H1 (cell line): ENCODE measurements around the gene MPHOSPH9. TPM values are rescaled to one million over a fixed set of nuclear protein-coding genes. Genes with fewer than 3 reads are reported as not detected.

ENCODE experiments used
- CTCF ChIA-PET: fragments of 300-600 bp; sonication (Branson Sonifier 250); formaldehyde crosslinking; loops from one replicate; lab custom pipeline; 2021; ENCODE audit not compliant: partially characterized antibody; lab: Charles Lee
- POLR2A ChIA-PET: fragments of 300-600 bp; sonication (Branson Sonifier 250); formaldehyde crosslinking; loops from one replicate; lab custom pipeline; 2021; ENCODE audit warnings: inconsistent platforms; ENCODE audit not compliant: partially characterized antibody; lab: Charles Lee
- DNase-seq, 2 experiments: peaks; one replicate each; pipeline versions ENCODE4 v3.0.0 to v3.0.0-alpha.2; 2010 to 2022; ENCODE audit warnings: low spot score in 2 of 2, low read depth in 1 of 2, mixed read lengths in 1 of 2
- FAIRE-seq: peaks from 2 replicates; lab custom pipeline; 2011; peaks lifted over from hg19 to GRCh38; lab: Jason Lieb, UNC
- H2AFZ ChIP-seq: 2 replicates; pipeline ENCODE4 v1.8.1; 2012; ENCODE audit warnings: low read length, inconsistent platforms
- H2AK5ac ChIP-seq: 2 replicates; pipeline ENCODE4 v1.6.1; 2013; ENCODE audit warnings: low read depth, low read length
- H2BK120ac ChIP-seq: replicated peaks from 2 replicates; pipeline ENCODE3; 2013; ENCODE audit warnings: low read depth, low read length, inconsistent platforms
- H2BK12ac ChIP-seq: 2 replicates; pipeline ENCODE4 v1.6.1; 2013; ENCODE audit warnings: low read depth, low read length
- H2BK15ac ChIP-seq: 2 replicates; pipeline ENCODE4 v1.6.1; 2013; ENCODE audit warnings: low read length
- H2BK20ac ChIP-seq: 2 replicates; pipeline ENCODE4 v1.6.1; 2013; ENCODE audit warnings: low read length
- H2BK5ac ChIP-seq: 2 replicates; pipeline ENCODE4 v1.6.1; 2013; ENCODE audit warnings: low read depth, low read length
- H3K14ac ChIP-seq: 2 replicates; pipeline ENCODE4 v1.6.1; 2013; ENCODE audit warnings: inconsistent platforms; ENCODE audit not compliant: insufficient read length
- H3K18ac ChIP-seq: 2 replicates; pipeline ENCODE4 v1.6.1; 2013; ENCODE audit warnings: low read length; ENCODE audit errors: extremely low read depth
- H3K23ac ChIP-seq: 2 replicates; pipeline ENCODE4 v1.6.1; 2013; ENCODE audit warnings: inconsistent platforms; ENCODE audit not compliant: insufficient read length
- H3K23me2 ChIP-seq: 2 replicates; pipeline ENCODE4 v1.6.1; 2013; ENCODE audit warnings: low read depth, low read length
- H3K27ac ChIP-seq: 2 replicates; pipeline ENCODE4 v1.6.1; 2011; ENCODE audit warnings: low read depth, low read length, inconsistent platforms
- H3K27me3 ChIP-seq, 4 experiments: replicated peaks in 1 of 4; 1 replicate in 1 of 4; 2 replicates in 3 of 4; pipeline versions ENCODE4 v1.6.1 to v1.8.1; 2011 to 2013; ENCODE audit warnings: low read length in 3 of 4, mild to moderate bottlenecking in 3 of 4, inconsistent platforms in 2 of 4, mixed read lengths in 2 of 4, moderate library complexity in 1 of 4; ENCODE audit not compliant: control insufficient read depth in 3 of 4, insufficient read depth in 3 of 4; ENCODE audit errors: extremely low read depth in 1 of 4
- H3K36me3 ChIP-seq, 4 experiments: 2 replicates each; pipeline versions ENCODE4 v1.6.1 to v1.8.1; 2011 to 2013; ENCODE audit warnings: mild to moderate bottlenecking in 4 of 4, low read length in 3 of 4, moderate library complexity in 2 of 4, control low read depth in 1 of 4, inconsistent platforms in 1 of 4; ENCODE audit not compliant: insufficient read depth in 4 of 4, control insufficient read depth in 2 of 4
- H3K4ac ChIP-seq: replicated peaks from 2 replicates; pipeline ENCODE3; 2013; ENCODE audit warnings: low read length, low read depth, mixed read lengths, inconsistent platforms; ENCODE audit not compliant: insufficient read length
- H3K4me1 ChIP-seq, 4 experiments: replicated peaks in 1 of 4; 1 replicate in 1 of 4; 2 replicates in 3 of 4; pipeline versions ENCODE4 v1.6.1 to v1.8.1; 2011 to 2013; ENCODE audit warnings: low read length in 3 of 4, inconsistent platforms in 2 of 4, mixed read lengths in 1 of 4; ENCODE audit not compliant: insufficient read depth in 4 of 4, control insufficient read depth in 3 of 4
- H3K4me2 ChIP-seq, 2 experiments: 2 replicates each; pipeline versions ENCODE4 v1.6.1 to v1.8.1; 2011 to 2013; ENCODE audit warnings: low read depth in 2 of 2, low read length in 2 of 2, control low read depth in 1 of 2, inconsistent platforms in 1 of 2, mild to moderate bottlenecking in 1 of 2; ENCODE audit not compliant: insufficient read depth in 1 of 2
- H3K4me3 ChIP-seq, 4 experiments: fragments of 200-600, 300-600 bp in 1 of 4; sonication (generic), shearing (Covaris generic), sonication (Bioruptor Twin) in 1 of 4; 2 replicates each; pipeline versions ENCODE4 v1.5.1 to v1.8.1; 2011 to 2016; ENCODE audit warnings: low read length in 4 of 4, low read depth in 3 of 4, control low read depth in 2 of 4, inconsistent platforms in 2 of 4, mild to moderate bottlenecking in 2 of 4, mixed read lengths in 1 of 4, moderate library complexity in 1 of 4; ENCODE audit not compliant: insufficient read depth in 2 of 4; ENCODE audit errors: extremely low read depth in 1 of 4
- H3K56ac ChIP-seq: replicated peaks from 2 replicates; pipeline ENCODE3; 2013; ENCODE audit warnings: low read depth, mild to moderate bottlenecking, mixed read lengths, low read length, inconsistent platforms; ENCODE audit not compliant: insufficient read length
- H3K79me1 ChIP-seq: 2 replicates; pipeline ENCODE4 v1.6.1; 2013; ENCODE audit warnings: low read depth, low read length, control low read depth
- H3K79me2 ChIP-seq, 2 experiments: 2 replicates each; pipeline versions ENCODE4 v1.6.1 to v1.8.1; 2012 to 2013; ENCODE audit warnings: low read length in 2 of 2, mild to moderate bottlenecking in 2 of 2, inconsistent platforms in 1 of 2; ENCODE audit not compliant: insufficient read depth in 2 of 2, control insufficient read depth in 1 of 2
- H3K9ac ChIP-seq, 4 experiments: replicated peaks in 1 of 4; 1 replicate in 1 of 4; 2 replicates in 3 of 4; pipeline versions ENCODE4 v1.6.1 to v1.8.1; 2011 to 2013; ENCODE audit warnings: low read depth in 3 of 4, low read length in 3 of 4, control low read depth in 2 of 4, mild to moderate bottlenecking in 2 of 4, moderate library complexity in 2 of 4, inconsistent platforms in 1 of 4; ENCODE audit errors: extremely low read depth in 1 of 4
- H3K9me3 ChIP-seq, 2 experiments: 2 replicates each; pipeline versions ENCODE4 v1.6.1 to v1.8.1; 2012 to 2013; ENCODE audit warnings: mild to moderate bottlenecking in 2 of 2, moderate library complexity in 2 of 2, control low read depth in 1 of 2, inconsistent platforms in 1 of 2, low read depth in 1 of 2, low read length in 1 of 2, mixed read lengths in 1 of 2; ENCODE audit not compliant: insufficient read depth in 2 of 2
- H4K20me1 ChIP-seq, 2 experiments: replicated peaks in 1 of 2; 2 replicates each; pipeline versions ENCODE3 to v1.8.1; 2011 to 2013; ENCODE audit warnings: inconsistent platforms in 2 of 2, low read length in 2 of 2, mild to moderate bottlenecking in 1 of 2; ENCODE audit not compliant: insufficient read depth in 2 of 2, control insufficient read depth in 1 of 2
- H4K5ac ChIP-seq: 2 replicates; pipeline ENCODE4 v1.6.1; 2013; ENCODE audit warnings: low read length, low read depth, mixed read lengths, inconsistent platforms; ENCODE audit not compliant: insufficient read length
- H4K8ac ChIP-seq: 2 replicates; pipeline ENCODE4 v1.8.0; 2013; ENCODE audit warnings: mild to moderate bottlenecking, moderate library complexity, low read length, inconsistent platforms; ENCODE audit not compliant: insufficient read depth; ENCODE audit errors: extremely low read depth
- H4K91ac ChIP-seq: replicated peaks from 2 replicates; pipeline ENCODE3; 2013; ENCODE audit warnings: low read length, mixed read lengths, inconsistent platforms; ENCODE audit not compliant: insufficient read length
- CHD1 ChIP-seq: IDR thresholded peaks from 2 replicates; pipeline ENCODE4 v1.6.1; 2012; ENCODE audit warnings: low read depth, low read length, improper control_type of control experiment
- GABPA ChIP-seq: IDR thresholded peaks from 2 replicates; pipeline ENCODE4 v1.6.1; 2011; ENCODE audit warnings: mild to moderate bottlenecking, low read length, moderate library complexity, borderline replicate concordance; ENCODE audit not compliant: insufficient read depth
- POLR2A ChIP-seq, 2 experiments: IDR thresholded peaks; 1 replicate in 1 of 2; 2 replicates in 1 of 2; pipeline ENCODE4 v1.6.1; 2011; ENCODE audit warnings: low read depth in 2 of 2, low read length in 2 of 2, mild to moderate bottlenecking in 2 of 2; ENCODE audit errors: control extremely low read depth in 1 of 2
- SAP30 ChIP-seq: fragments of 300-600 bp; sonication (generic); IDR thresholded peaks from 2 replicates; pipeline ENCODE4 v1.7.1; 2012; ENCODE audit warnings: low read length, moderate library complexity, mild to moderate bottlenecking, inconsistent platforms; ENCODE audit not compliant: insufficient read depth, insufficient replicate concordance
- SIN3A ChIP-seq, 2 experiments: IDR thresholded peaks in 1 of 2; conservative IDR thresholded peaks in 1 of 2; 2 replicates each; pipeline ENCODE4 v1.6.1; 2011 to 2012; ENCODE audit warnings: low read length in 2 of 2, improper control_type of control experiment in 1 of 2, low read depth in 1 of 2, mild to moderate bottlenecking in 1 of 2
- TAF1 ChIP-seq: IDR thresholded peaks from 2 replicates; pipeline ENCODE4 v1.6.1; 2011; ENCODE audit warnings: mild to moderate bottlenecking, low read depth, low read length
- TAF7 ChIP-seq: optimal IDR thresholded peaks from 2 replicates; pipeline ENCODE3; 2011; ENCODE audit warnings: low read depth, mild to moderate bottlenecking, inconsistent platforms, low read length, moderate library complexity, borderline replicate concordance
- WGBS, 2 experiments: shearing (Covaris generic) in 1 of 2; methylation state at CpG; one replicate each; pipeline versions ENCODE4 v1.1.6 to v1.1.7; 2013 to 2015; ENCODE audit warnings: low lambda C conversion rate in 2 of 2, mixed read lengths in 2 of 2, inconsistent platforms in 1 of 2, low coverage in 1 of 2, missing lambda C conversion rate in 1 of 2; ENCODE audit not compliant: insufficient replicate concordance in 2 of 2, insufficient coverage in 1 of 2, insufficient read length in 1 of 2; ENCODE audit errors: extremely low coverage in 1 of 2, missing lambda C conversion rate in 1 of 2; 5-methylcytosine and 5-hydroxymethylcytosine counted together
- polyA plus RNA-seq, 7 experiments: library from polyadenylated mRNA; depleted of rRNA in 3 of 7; stranded (reverse) in 5 of 7; unstranded in 2 of 7; fragments of >200 nt in 5 of 7; fragments of 200-250 nt in 2 of 7; gene quantifications; 1 replicate in 5 of 7; 2 replicates in 1 of 7; 4 replicates in 1 of 7; pipeline versions ENCODE4 v1.2.1 to v1.2.3, GENCODE V29; 2011 to 2013; ENCODE audit warnings: missing spikeins in 2 of 7, mixed read lengths in 2 of 7
- total RNA-seq: library from RNA; stranded (reverse); fragmentation: NEBNext Ultra II Directional; extraction: Animal tissue kit (Norgen Biotek cat#: 25700); gene quantifications from 2 replicates; pipeline ENCODE4 v1.2.1, GENCODE V29; 2021
- TF ChIP-seq, protein P1 (sequence below): IDR thresholded peaks from 2 replicates; pipeline ENCODE4 v1.6.1; 2012; ENCODE audit warnings: low read length, inconsistent platforms

MPHOSPH9 gene
- total and polyA plus RNA-seq, 2 of the 8 experiments (the other 6 are each of a cell fraction or from before 2014, with no cell fraction given), result 8.8 to 48.8 TPM

DNA sequence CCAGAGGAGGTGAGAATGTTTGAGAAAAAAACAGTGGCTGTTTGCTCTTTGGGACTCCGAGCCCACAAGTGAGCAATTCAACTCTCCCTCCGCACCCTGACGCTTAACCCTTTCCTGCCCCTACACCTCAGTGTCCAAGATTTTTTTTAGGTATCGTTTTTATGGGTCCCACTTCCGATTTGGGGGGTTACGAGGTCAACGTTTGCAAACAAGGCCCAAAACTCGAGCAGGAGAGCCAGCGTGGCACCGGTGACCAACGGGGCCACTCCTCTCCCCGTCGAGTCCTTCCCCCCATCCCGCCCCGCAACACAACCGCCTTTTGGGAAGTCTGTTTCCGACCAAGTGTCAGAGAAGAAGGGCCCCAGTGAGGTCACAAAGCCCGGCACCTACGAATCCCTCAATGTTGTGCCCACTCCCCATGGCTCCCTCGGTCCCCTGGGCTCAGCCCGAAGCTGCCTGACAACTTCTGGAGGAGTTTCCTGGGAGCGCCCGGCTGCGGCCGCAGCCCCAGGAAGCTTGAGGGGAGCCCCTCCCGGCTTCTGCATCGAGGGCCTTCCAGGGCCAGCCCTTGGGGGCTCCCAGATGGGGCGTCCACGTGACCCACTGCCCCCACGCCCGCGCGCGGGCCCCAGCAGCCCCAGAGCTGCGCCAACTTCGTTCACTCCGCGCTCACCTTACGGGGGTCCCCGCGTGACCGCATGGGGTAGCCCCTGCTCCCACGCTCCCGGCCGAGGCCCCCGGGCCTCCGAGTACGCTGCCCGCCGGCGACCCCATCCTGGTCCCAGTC, 37.5 kb upstream of the MPHOSPH9 start:
- peaks cover 6% of the 10 kb centered on the region for H3K79me1 ChIP-seq
- H3K56ac ChIP-seq, result peak overlapping the region; percentile 83
- H3K14ac ChIP-seq, result no peak overlapping the region
- H2AFZ ChIP-seq, result no peak overlapping the region
- H2BK12ac ChIP-seq, result 0 out of 2 replicates have a peak overlapping the region, but pooled peaks have one; percentile 12
- H2BK120ac ChIP-seq, result no peak overlapping the region
- peak overlapping the region; percentile 55 for H3K4ac ChIP-seq
- peak in 1 of 2 experiments; percentile 59 for DNase-seq
- no peaks in the 10 kb centered on the region for H3K27me3 ChIP-seq
- H2BK5ac ChIP-seq, result peak overlapping the region; percentile 88
- peak overlapping the region; percentile 88 to 98 (median 91) for H3K9ac ChIP-seq
- H3K27ac ChIP-seq, result peak overlapping the region; percentile 85
- CTCF ChIA-PET, result interaction anchor here (0.6 to 1.3 kb wide), 4 partner anchors 9 to 402 kb away, joined by 3 to 4 read pairs (median 4); partner anchors contain the start of gene MTRFR
- FAIRE-seq, result no peak
- 0 out of 2 replicates have a peak overlapping the region, but pooled peaks have one; percentile 71 for H2AK5ac ChIP-seq
- H3K36me3 ChIP-seq, result peaks cover 0 to 13% (median 9%) of the 10 kb centered on the region in 4 experiments; a peak in 6 of 8 replicates
- H3K4me1 ChIP-seq, result peaks cover 2 to 17% (median 13%) of the 10 kb centered on the region in 4 experiments
- H3K9me3 ChIP-seq, result no peaks in the 10 kb centered on the region
- H4K20me1 ChIP-seq, result peaks cover 8% of the 10 kb centered on the region in 2 experiments
- peak overlapping the region; percentile 87; the same call in 1 of the 2 replicates for H4K8ac ChIP-seq
- H3K79me2 ChIP-seq, result peaks cover 0 to 55% of the 10 kb centered on the region in 2 experiments; a peak in 2 of 4 replicates
- peak overlapping the region; percentile 83 for H4K5ac ChIP-seq
- H3K23me2 ChIP-seq, result peaks cover 9% of the 10 kb centered on the region
- POLR2A ChIA-PET, result interaction anchor here (0.9 to 5.2 kb wide), 19 partner anchors 8 to 332 kb away, joined by 3 to 42 read pairs (median 4); partner anchors contain the start of genes DDX55, KMT5A, MPHOSPH9 and MTRFR
- peak overlapping the region; percentile 75 to 94 (median 88) for H3K4me3 ChIP-seq
- H3K4me2 ChIP-seq, result peak overlapping the region; percentile 93 to 96
- no peak overlapping the region for H2BK20ac ChIP-seq
- H3K23ac ChIP-seq, result no peak overlapping the region
- peak overlapping the region; percentile 35 for H4K91ac ChIP-seq
- WGBS, 2 experiments, result 3% methylated on average over 36 of the region's 51 CpGs; no CpG with 5 or more reads in 1 of the 2 experiments
- peak overlapping the region; percentile 93 for H3K18ac ChIP-seq
- no peak overlapping the region for H2BK15ac ChIP-seq
- TF ChIP-seq SIN3A (conservative IDR thresholded peaks at IDR 0.05 in 1 of 2, IDR thresholded peaks at IDR 0.05 in 1 of 2; ENCODE audit: low read depth in 1 of 2, low read length in 2 of 2) (peak in 1 of 2 experiments; percentile 46; a peak in 1 of 4 replicates), TAF1 (peak; percentile 16), SAP30 (peak; percentile 8), GABPA (no peak), POLR2A (IDR thresholded peaks at IDR 0.05; ENCODE audit: control extremely low read depth in 1 of 2, low read depth in 2 of 2, low read length in 2 of 2) (0 out of 3 replicates have a peak, but pooled peaks of 1 of the 2 experiments have one; percentile 58), TAF7 (peak; percentile 59), CHD1 (0 out of 2 replicates have a peak, but pooled peaks have one; percentile 30)
- TF ChIP-seq, protein P1, sequence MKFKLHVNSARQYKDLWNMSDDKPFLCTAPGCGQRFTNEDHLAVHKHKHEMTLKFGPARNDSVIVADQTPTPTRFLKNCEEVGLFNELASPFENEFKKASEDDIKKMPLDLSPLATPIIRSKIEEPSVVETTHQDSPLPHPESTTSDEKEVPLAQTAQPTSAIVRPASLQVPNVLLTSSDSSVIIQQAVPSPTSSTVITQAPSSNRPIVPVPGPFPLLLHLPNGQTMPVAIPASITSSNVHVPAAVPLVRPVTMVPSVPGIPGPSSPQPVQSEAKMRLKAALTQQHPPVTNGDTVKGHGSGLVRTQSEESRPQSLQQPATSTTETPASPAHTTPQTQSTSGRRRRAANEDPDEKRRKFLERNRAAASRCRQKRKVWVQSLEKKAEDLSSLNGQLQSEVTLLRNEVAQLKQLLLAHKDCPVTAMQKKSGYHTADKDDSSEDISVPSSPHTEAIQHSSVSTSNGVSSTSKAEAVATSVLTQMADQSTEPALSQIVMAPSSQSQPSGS, result 0 out of 2 replicates have a peak, but pooled peaks have one; percentile 31
